Inflammatory macrophage treated with lipopolysaccharide for 1 hour (primary cell): ENCODE measurements around the gene GFRAL.
"Not testable (repeated sequence)": the region's sequence is repeated elsewhere in the genome, so short reads cannot be mapped to it uniquely, and the experiment has no call there.

Experiments used
- DNase-seq, 2 donors: peaks; one replicate each; pipeline ENCODE4 v3.0.0-alpha.2; 2020 to 2022

Gene GFRAL

GRCh38 chr6:55327169-55327568 is at the start of gene GFRAL:
TSS of gene GFRAL (plus strand) at chr6:55327469. CDS start at chr6:55327555, 86 bp downstream.
- DNase-seq: no peak

GRCh38 chr6:55277646-55278045 is 49.6 kb upstream of the GFRAL start:
- DNase-seq: no peak

GRCh38 chr6:55281215-55281614 is 46.1 kb upstream of the GFRAL start:
- no peak for DNase-seq

GRCh38 chr6:55282115-55282514 is 45.2 kb upstream of the GFRAL start:
- DNase-seq: no peak

GRCh38 chr6:55286824-55287223 is 40.4 kb upstream of the GFRAL start:
- DNase-seq: no peak

GRCh38 chr6:55290736-55291135 is 36.5 kb upstream of the GFRAL start:
- no peak for DNase-seq

- DNase-seq: peak in 1 of 2 donors; percentile 3
Measured at GRCh38 chr6:55293116-55293515, 34.2 kb upstream of the GFRAL start.

- DNase-seq: not testable (repeated sequence)
Measured at GRCh38 chr6:55297214-55297613, 30.1 kb upstream of the GFRAL start.

- DNase-seq: no peak
Measured at GRCh38 chr6:55299286-55299985, 27.8 kb upstream of the GFRAL start.

GRCh38 chr6:55304747-55305146 is 22.5 kb upstream of the GFRAL start:
- DNase-seq: no peak

- no peak for DNase-seq
Measured at GRCh38 chr6:55319961-55320695, 7.1 kb upstream of the GFRAL start.

GRCh38 chr6:55320696-55321086 is 6.6 kb upstream of the GFRAL start:
- DNase-seq: no peak

GRCh38 chr6:55377150-55377549 is 49.9 kb downstream of the GFRAL start:
- no peak for DNase-seq

GRCh38 chr6:55379471-55379870 is 52.2 kb downstream of the GFRAL start:
- DNase-seq: no peak

GRCh38 chr6:55379895-55380294 is 52.6 kb downstream of the GFRAL start:
- no peak for DNase-seq

GRCh38 chr6:55388211-55388610 is 60.9 kb downstream of the GFRAL start:
- DNase-seq: no peak

GRCh38 chr6:55395871-55396270 is 68.6 kb downstream of the GFRAL start:
- DNase-seq: no peak

- DNase-seq: no peak
Measured at GRCh38 chr6:55397986-55398385, 70.7 kb downstream of the GFRAL start.

- DNase-seq: no peak
Measured at GRCh38 chr6:55399351-55399750, 72.1 kb downstream of the GFRAL start.

GRCh38 chr6:55405474-55406235 is 78.4 kb downstream of the GFRAL start:
- DNase-seq: no peak

GRCh38 chr6:55410674-55411073 is 83.4 kb downstream of the GFRAL start:
- DNase-seq: no peak

GRCh38 chr6:55423933-55424332 is 96.7 kb downstream of the GFRAL start:
- DNase-seq: no peak

GRCh38 chr6:55433446-55434130 is 106.3 kb downstream of the GFRAL start:
- DNase-seq: no peak
